ENCODE data around the gene TBX6.
A peak's percentile ranks its signal among the peaks of the same experiment; 100 is the strongest.

TBX6 gene

DNA sequence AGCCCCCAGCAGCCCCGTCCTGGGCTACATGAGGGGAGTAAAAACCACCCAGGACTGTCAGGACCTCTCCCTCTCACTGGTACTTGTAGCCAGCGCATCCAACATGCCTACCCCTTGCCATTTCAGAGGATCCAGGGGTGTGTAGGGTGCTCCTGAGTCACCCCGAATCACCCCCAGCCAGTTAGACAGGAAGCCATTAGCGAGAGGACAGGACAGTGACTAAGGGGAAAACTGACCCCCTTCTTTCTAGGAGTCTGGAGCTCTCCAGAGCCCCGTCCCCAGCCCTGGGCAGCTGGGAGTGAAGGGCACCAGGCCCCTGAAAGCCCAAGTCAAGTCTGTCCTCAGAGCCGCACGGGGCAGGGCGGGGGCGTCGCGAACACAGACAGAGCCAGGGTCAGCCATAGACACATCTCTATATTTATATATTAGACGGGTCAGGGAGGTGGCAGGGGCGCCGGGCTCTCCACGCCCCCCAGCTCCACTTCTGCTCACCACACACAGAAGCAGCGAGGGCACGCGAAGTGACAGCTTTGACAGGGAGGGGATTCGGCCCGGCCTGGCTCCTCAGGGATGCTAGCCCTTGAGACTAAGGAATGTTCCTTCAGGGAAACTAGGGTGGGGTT lies 22.1 kb upstream of the TBX6 start:
- DNase-seq (ENCODE audit: low read depth in 2 of 2) = no peak

DNA sequence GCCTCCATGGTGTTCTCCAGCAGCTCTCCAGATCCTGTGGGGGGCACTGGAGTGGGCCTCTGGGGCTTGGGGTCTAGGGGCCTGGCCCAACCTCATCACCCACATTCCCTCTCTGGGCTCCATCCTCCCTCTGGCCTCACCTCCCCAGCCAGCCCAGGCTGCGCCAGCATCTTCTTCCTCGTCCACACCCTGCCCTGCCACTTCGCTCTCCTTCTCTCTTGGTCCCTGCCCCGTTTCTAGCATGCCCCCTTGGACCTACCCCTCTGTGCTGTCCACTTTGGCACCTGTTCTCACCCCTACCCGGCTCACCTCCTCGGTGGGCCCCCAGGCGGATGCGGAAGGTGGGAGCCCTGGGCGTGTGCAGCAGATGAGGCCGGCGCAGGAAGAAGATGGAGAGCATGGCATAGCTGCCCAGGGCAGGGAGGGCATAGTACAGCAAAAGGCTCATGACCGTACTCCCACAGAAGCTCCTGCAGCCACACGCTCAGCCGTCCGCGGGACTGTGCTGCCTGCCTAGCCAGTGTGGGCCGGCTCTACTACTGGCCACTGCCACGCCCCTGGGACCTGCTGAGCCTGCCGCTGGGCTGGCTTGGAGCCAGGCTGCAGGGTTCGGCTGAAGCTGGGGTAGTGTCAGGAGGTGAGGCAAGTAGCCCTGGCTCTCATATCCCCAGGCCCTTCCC lies 21.4 kb upstream of the TBX6 start, which contains the start of gene GDPD3:
Gene GDPD3, minus strand, starts transcription at position 507 of the 680 bp plus-strand sequence. Its CDS starts 59 bp downstream, at position 448.
- DNase-seq (ENCODE audit: low read depth in 2 of 2) = no peak

DNA sequence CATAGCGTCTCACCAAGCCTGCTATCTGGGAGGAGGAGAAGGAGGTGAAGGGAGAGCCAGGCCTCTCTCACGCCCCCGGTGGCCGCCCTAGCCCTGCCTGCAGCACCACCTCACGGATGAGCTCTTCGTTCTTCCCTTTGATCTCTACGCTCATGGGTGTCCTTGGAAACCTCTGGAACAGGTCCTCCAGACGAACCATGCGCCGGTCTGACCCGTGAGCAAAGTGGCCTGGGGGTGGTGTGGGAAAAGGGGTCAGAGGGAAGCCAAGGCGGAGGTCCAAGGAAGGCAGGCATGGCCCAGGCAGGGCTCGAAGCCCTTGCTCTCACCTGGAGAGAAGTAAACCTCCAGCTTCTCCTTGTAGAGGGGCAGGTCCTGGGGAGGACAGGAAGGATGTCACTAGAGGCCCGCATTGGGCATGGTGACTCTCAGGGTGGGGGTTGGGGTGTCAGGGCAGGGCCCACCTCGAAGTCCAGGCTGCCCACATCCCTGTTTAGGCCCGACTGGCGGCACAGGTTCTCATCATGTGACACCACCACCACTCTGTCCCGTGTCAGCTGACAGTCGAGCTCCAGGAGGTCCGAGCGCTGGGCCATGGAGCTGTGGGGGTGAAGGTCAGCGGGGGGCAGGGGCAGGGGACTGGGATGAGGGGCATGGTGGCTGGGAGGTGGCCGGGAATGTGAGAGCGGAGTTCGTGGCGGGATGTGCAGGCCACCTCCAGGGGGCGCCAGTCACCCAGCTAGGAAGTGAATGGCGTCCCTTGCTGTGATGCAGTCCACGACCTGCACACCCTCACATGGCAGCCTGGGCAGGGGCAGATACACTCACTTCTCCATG lies 20.7 kb upstream of the TBX6 start:
- DNase-seq (ENCODE audit: low read depth in 2 of 2) = no peak

DNA sequence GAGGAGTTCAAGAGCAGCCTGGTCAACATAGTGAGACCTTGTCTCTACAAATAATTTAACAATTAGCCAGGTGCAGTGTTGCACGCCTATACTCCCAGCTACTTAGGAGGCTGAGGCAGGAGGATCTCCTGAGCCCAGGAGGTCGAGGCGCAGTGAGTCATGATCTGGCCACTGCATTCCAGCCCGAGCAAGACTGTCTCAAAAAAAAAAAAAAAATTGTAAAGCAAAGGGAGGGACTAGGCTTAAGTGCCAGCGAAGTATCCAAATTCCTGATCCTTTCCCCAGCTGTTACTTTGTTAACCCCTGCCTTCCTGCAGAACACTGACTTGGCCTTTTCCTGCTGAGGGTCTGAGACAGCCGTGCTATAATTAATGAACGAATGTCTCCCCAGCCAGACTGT lies 18.9 kb upstream of the TBX6 start:
- no peak for DNase-seq (ENCODE audit: low read depth in 2 of 2)

DNA sequence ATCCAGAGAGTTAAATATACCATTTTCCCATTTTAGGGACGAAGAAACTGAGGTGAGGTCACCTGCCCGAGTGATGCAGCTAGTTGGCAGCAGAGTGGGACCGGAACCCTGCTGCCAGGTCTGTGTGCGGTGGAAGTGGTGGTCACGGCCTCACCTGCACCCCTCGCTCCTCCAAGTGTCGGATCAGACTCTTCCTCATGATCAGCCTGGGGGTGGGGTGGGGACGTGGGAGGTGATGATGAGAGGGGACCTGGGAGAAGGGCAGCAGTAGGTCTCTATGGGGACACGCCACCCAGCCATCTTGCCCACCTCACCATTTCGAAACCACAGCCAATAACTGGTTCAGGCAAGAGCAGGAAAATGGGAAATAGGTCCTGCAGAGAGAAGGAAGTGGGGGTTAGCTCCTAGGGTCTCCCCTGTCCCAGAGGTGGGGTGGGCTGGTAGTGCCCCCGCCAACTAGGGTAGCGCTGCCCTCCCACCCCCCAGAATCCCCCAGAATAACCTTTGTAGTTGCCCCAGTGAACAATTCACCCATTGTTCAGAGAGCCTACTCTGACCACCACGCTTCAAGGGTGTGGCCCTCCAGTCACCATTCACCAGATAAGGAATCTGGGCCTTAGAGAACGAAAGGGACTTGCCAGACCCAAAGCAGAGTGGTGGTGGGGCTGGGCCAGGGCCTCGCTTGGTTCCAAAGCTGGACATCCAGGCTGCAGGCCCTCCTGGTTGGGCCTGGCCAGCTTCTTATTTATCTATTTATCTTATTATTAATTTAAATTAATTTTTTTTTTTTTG lies 16.5 kb upstream of the TBX6 start:
- no peak for DNase-seq (ENCODE audit: low read depth in 2 of 2)

DNA sequence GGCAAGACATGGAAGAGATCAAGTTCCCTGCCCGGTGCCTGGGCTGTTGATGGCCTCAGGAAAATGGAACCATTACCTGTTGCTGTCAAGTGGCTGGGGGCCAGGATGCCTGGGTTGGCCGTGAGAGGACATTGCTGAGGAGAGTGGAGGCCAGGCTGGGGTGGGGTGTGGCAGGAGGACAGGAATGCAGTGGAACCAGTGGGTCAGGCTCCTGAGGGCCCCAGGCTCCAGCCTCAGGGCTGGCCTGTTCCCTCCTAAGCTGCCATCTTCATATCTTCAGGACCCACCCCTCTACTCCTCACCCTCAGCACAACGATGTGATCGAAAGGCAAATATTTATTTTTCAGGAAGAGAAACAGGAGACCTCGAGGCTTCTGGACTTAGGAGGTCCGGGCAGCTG lies 12.8 kb upstream of the TBX6 start:
- no peak for DNase-seq (ENCODE audit: low read depth in 2 of 2)

DNA sequence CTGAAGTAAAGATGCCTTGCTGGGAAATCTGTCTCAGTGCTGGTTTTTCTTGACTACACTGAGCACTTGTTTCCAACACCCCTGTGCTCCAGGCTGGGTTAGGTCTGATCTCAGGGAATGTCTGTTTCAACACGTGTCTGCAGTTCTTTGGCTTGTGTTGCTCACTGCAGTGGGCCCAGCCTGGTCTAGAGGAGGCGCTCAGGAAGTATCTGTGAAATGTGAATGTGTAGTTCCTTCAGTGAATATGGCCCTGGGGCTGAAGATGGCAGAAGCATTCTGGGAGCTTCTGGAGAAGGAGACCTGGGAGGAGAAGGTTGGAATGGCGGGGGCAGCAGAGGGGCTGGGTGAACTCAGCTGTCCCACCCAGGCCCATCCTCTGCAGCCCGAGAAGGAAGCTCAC lies 12.4 kb upstream of the TBX6 start:
- DNase-seq (ENCODE audit: low read depth in 2 of 2) = no peak

DNA sequence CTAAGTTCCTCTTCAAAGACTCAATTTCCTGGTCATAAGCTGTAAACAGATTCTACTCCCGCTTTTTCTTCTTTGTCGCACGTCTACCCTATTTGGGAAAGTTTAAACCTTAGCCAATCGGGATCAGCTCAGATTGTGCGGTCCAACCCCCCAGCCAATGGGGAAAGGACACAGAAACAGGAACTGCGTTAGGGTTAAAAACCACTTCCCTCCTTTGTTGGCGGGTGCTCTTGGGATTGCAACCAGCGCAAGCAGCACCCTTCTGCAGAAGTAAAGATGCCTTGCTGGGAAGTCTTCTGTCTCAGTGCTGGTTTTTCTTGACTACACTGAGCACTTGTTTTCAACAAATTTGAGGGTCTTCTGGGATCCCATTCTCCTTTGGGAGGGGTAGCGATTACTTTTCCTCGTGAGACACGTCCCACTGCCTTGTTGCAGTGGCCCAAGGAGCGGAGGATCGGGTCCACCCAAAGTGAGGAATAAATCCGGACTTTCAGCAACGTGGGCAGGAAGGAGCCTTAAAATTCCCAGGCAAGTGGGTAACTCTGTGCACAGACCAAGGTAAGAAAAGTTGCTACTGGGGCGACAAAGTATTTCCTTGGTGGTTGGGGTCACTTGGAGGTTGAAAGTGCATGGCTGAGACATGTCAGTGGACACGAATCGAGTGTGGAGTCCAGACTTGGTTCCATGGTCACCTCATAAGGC lies 5.3 kb upstream of the TBX6 start:
- DNase-seq (ENCODE audit: low read depth in 2 of 2) = no peak

DNA sequence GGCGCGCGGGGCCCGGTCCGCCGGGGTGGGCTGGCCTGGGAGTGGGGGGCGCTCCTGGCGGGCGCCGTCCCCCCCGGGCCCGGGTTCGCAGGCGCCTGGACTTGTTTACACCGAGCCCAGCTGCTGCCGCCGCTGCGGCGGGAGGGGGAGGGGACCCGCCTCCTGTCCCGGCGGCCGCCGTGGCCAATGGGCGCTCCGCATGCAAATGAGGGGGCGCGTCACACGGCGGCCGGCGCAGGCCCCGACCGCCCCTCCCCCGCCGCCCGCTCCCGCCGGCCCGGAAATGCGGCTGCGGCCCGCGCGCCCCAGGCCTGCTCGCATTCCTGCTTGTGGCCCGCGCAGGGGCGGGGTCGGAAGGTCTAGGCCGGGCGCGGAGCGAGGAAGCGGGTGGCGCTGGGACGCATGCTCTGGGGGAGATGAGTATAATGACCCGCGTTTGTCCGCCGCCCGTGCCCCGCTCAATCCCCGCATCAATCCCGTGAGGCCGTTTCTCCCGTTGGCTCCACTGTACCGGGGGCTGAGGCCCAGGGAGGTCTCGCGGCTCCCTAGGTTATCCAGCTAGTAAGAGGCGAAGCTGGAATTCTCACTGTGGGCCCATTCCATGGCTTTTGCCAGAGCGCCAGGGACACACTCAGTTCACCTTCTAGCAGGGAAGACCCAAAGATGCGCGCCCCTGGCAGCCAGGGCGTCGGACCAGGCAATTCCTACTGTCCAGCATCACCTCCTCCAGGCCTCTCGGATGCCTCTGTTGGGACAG lies 4.6 kb upstream of the TBX6 start, which contains the start of gene YPEL3:
Gene YPEL3, minus strand, starts transcription at position 109 of the 757 bp plus-strand sequence. CDS start 731 bp downstream, outside the sequence.
- DNase-seq (ENCODE audit: low read depth in 2 of 2) = peak; percentile 67 to 70

DNA sequence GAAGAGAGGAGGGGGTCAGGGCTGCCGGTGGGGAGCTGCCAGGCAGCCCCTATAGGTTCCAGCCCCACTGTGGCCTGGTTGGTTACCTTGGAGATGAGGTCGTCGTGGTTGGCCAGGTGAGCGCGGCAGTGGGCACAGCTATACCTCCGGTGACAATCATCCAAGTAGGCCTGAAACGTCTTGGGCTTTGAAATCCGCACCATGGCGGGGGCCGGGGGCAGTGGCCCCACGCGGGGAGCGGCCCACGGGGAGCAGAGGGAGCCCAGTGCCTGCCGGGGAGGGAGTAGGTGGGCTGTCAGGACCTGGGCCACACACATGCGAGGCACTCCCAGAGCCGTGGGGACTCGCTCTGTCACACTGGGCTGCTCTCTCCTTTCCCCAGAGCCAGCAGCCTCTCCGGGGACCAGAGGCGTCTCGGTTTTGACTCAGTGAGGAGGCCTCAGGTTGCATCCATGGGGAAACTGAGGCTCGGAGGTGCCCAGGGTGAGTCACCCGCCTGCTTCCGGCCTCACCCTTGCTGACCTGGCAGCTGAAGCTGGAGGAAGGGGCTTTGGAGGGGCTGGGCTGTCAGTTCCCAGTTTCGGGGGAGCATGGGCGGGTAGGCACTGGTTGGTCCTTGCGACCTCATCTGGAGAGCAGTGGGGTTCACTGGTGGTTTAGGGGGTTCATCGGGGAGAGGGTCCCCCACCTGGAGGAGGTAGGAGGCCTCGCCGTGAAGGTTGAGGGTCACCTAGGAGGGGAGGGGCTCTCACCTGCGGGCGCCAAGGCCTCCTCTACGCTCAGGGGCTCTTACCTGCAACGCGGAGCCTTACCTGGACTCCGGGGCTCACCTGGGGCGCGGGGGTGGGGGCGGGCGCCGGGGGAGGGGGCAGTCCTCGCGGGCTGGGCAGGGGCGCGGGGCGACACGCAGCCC lies 3.7 kb upstream of the TBX6 start:
- DNase-seq (ENCODE audit: low read depth in 2 of 2) = no peak

DNA sequence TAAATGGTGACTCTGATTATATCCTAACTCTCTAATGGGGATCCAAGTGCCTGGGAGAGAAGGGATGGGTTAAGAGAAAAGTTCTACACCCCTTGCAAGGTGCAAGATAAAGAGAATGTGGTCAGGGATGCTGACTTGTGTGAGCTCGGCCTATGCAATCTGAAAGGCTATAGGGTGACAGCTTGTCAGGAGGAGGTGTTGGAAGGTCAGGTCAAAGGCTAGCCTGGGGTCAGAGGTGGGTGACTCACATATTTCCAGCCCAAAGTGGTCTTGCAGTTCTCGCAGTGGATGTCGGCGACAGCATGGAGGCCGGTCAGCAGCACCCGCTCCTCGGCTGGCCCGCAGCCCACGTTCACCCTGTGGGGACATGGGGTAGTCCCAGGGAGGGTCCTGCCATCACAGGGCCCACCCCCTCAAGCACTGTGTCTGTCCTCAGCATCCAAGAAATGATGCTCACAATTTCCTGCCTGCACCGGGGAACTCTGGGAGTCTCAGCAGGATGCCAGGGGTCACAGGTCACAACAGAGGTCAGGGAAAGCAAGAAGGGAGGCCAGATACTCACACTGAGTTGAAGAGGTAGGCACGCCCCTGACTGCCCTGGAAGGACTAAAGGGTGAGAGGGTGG lies 2.9 kb upstream of the TBX6 start:
- no peak for DNase-seq (ENCODE audit: low read depth in 2 of 2)

DNA sequence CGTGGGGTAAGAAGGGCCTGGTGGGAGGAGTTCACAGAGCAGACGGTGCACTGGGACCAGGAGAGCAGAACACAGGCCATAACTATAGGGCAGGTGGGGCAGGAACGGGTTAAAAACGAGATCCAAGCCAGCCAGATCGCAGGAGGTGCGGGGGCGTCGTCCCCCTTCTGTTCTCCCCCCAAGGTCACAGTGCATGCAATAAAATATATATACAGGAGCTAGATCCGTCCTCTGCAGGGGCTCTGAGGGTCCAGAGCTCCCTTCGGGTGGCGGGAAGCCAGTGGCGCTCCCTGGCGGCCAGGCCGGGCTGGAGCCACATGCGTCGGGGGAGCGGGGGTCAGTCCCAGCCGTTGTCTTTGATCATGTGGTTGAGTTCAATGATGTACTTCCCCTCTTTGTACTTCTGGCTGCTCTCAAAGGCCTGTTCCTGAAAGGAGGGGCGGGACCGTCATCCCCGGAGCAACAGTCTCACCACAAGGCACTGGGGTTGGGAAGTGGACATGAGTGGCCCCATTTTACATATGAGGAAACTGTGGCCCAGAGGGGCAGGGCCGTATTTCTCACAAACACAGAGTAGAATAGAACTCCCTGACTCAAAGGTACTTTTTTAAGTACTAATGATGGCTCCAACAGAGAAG lies 768 bp upstream of the TBX6 start:
- no peak for DNase-seq (ENCODE audit: low read depth in 2 of 2)

DNA sequence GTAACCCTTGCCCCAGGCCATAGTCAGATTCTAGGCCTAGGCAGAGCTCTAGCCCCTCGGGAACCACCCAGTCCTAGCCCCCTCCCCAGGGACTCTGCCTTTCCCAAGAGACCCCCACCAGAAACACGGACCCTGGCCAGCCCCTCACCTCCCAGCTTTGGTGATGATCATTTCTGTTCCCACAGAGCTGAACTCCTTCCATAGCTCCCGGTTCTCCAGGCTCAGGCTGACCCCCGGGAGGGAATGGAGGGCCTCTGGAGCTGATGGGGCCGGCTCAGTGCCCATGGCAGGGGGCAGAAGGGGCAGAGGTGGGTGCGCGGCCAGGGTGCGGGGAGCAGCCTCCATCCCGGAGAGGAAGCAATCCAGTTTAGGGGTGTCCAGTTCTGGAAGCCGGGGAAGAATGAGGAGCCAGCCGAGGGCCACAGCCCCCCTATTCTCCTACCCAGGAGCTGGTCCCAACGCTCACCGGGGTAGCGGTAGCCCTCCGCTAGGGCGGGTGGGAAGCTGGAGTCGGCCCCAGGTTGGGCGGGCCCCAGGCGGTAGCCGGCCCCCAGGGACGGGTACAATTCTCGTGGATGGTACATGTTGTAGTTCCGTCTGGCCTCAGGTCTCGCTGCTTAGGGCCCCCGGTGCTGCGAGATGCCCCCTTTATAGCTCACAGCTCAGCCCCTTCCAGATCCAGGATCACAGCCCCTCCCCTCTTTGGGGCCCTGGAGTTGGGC lies 953 bp downstream of the TBX6 start:
- DNase-seq (ENCODE audit: low read depth in 2 of 2) = no peak

DNA sequence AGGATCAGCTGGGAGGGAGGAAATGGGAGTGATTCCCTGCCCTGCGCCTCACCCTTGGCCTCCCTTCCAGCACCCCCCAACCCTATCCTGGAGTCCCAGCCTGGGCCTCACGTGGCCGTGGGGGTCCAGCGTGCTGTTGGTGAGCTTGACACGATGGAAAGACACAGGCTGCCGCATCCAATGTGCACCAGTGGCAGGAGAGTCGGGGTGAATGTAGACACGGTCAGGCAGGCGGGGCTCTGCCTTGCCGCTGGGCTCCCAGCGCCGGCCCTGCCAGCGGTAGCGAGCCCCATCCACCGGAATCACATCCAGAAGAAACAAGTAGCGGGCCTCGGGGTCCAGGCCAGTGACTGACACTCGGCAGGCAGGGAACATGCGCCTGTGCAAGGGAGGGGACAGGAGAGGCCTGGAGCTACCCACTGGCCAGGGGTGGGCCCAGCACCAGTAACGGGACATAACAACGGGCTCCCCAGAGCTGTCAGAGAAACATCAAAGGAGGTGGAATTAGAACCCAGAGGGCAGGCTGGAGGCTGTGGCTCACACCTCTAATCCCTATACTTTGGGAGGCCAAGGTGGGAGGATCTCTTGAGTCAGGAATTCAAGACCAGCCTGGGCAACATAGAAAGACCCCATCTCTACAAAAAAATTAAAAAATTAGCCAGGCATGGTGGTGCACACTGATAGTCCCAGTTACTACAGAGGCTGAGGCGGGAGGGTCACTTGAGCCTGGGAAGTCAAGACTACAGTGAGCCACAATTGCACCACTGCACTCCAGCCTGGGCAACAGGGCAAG lies 2.7 kb downstream of the TBX6 start:
- DNase-seq (ENCODE audit: low read depth in 2 of 2) = no peak

DNA sequence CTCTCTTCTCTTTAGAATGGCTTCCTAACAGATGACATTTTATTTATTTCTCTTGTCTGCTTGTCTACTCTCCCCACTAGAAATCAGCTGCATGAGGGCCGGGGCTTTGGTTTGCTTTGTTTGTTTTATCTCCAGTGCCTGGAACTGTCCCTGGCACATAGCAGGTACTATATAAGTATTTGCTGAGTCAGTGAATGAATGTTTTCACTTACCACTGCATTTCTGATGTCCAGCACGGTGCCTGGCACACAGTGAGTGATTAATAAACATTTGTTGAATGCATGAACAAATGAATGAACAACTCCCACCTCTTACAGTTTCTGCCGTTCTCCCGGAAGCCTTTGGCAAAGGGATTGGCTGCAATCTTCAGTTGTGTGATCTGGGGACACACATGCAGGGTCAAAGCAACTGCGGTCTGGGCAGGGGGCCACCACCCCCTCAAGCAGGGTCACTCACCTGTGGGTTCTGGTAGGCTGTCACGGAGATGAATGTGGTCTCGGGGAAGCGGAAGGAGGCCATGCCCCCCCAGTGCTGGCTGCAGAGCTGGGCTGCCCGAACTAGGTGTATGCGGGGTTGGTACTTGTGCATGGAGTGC lies 3.4 kb downstream of the TBX6 start:
- DNase-seq (ENCODE audit: low read depth in 2 of 2) = no peak

DNA sequence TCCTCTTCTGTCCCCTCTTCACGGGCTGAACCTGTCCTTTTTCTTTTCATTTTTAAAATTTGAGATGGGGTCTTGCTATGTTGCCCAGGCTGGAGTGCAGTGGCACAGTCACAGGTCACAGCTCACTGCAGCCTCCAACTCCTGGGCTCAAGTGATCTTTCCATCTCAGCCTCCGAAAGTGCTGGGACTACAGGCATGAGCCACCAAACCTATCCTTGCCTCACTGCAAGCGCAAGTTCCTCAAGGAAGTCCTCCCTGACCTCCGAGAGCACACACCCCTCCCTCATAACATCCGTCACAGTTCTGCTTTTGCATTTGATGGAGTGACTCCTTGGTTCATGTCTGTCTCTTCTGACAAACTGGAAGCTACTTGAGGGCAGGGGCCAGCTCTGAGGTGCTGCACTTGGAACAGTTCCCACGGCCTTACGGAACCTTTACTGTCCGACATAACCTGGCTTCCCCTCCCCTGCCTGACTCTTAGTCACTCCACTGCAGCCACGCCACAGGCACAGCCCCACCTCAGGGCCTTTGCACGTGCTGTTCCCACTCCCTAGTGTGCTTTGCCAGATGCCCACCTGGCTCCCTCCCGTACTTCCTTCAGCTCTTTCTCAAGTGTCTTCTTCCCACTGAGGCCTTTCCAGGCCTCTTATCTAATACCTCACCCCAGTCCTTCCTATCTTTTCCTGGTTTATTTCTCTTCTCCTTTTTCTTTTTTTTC lies 4.4 kb downstream of the TBX6 start:
- DNase-seq (ENCODE audit: low read depth in 2 of 2) = no peak

Measured in fibroblast of skin of left biceps (primary cell).